Mammary epithelial cell (primary cell): ENCODE measurements around the gene CCHCR1.

Source experiments
- EZH2 ChIP-seq: IDR thresholded peaks from 2 replicates; pipeline ENCODE4 v1.6.1; 2012; ENCODE audit warnings: low read length, inconsistent platforms, borderline replicate concordance
- TF ChIP-seq, protein P1 (sequence below), 2 donors: IDR thresholded peaks in 1 of 2; conservative IDR thresholded peaks in 1 of 2; 2 replicates each; pipeline ENCODE4 v1.5.1; 2011 to 2012; ENCODE audit warnings: inconsistent platforms in 2 of 2, low read length in 2 of 2, mild to moderate bottlenecking in 2 of 2, control low read depth in 1 of 2, low read depth in 1 of 2; ENCODE audit not compliant: insufficient read depth in 1 of 2; ENCODE audit errors: extremely low read depth in 1 of 2

DNA sequence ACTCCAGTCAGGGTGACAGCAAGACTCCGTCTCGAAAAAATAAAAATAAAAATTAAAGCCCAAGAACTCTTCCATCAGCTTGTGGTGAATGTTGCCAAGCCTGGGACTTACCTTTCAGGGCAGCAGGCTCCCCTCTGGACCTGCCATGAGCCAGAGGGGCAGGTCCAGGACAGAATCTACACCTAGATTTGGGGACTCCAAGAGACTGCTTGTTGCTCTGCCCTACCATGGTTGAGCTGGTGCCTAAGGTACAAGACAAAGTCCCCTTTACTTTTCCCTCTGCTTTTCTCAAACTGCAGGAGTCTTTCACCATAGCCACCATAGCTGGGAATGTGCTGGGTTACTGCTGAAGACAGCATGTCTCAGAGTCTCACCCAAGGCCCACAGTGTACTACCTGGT is 54.5 kb downstream of the CCHCR1 start:
- TF ChIP-seq, protein P1, sequence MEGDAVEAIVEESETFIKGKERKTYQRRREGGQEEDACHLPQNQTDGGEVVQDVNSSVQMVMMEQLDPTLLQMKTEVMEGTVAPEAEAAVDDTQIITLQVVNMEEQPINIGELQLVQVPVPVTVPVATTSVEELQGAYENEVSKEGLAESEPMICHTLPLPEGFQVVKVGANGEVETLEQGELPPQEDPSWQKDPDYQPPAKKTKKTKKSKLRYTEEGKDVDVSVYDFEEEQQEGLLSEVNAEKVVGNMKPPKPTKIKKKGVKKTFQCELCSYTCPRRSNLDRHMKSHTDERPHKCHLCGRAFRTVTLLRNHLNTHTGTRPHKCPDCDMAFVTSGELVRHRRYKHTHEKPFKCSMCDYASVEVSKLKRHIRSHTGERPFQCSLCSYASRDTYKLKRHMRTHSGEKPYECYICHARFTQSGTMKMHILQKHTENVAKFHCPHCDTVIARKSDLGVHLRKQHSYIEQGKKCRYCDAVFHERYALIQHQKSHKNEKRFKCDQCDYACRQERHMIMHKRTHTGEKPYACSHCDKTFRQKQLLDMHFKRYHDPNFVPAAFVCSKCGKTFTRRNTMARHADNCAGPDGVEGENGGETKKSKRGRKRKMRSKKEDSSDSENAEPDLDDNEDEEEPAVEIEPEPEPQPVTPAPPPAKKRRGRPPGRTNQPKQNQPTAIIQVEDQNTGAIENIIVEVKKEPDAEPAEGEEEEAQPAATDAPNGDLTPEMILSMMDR (conservative IDR thresholded peaks at IDR 0.05 in 1 of 2, IDR thresholded peaks at IDR 0.05 in 1 of 2; ENCODE audit: extremely low read depth in 1 of 2, insufficient read depth in 1 of 2, low read depth in 1 of 2, low read length in 2 of 2), result no peak
- TF ChIP-seq EZH2, result no peak
